ENCODE data around the gene NRXN3. TPM values are rescaled to one million over a fixed set of nuclear protein-coding genes. Genes with fewer than 3 reads are reported as not detected.
"Not testable (repeated sequence)": the region's sequence is repeated elsewhere in the genome, so short reads cannot be mapped to it uniquely, and the experiment has no call there.

Gene NRXN3
- total RNA-seq, 1 donor from 2014 or later = 35.6 TPM

GRCh38 chr14:79017561-79017960 lies 847.4 kb downstream of the NRXN3 start:
- no peak for DNase-seq

- no peak for DNase-seq
Observed at GRCh38 chr14:79018836-79019235, 848.7 kb downstream of the NRXN3 start.

DNA sequence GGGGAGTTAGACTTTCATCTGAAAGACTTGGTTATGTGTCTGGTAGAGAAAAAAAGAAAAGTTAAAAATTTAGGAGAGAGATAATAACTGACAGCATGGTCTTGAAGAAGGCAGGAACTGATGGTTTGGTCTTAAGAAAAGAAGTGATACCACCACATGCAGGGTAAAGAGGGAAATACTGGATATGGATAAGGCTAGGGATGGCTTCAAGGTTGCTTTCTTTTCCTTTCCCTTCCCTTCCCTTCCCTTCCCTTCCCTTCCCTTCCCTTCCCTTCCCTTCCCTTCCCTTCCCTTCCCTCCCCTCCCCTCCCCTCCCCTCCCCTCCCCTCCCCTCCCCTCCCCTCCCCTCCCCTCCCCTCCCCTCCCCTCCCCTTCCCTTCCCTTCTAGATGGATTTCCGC lies 849.7 kb downstream of the NRXN3 start:
- DNase-seq = not testable (repeated sequence)

GRCh38 chr14:79021766-79022165 lies 851.6 kb downstream of the NRXN3 start:
- DNase-seq = no peak

DNA sequence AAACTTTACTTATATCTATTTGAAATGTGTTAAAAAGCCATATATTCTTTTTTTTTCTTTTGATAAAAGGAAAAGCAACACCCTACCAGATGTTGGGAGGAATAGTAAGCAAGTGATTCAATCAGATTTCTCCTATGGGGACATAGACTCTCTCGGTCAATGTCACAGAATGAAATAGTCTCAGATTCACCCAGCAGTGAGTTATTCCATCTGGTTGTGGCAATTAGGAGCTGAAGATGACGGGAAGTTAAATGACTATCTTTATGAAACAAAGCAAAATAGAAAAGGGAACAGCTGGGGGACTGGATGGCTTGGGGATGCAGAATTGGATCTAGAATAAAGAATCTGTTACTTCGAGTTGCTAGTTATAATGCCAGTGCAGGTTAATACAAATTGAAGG lies 857.0 kb downstream of the NRXN3 start:
- no peak for DNase-seq

GRCh38 chr14:79028281-79028680 lies 858.1 kb downstream of the NRXN3 start:
- no peak for DNase-seq

- DNase-seq = no peak
Observed at GRCh38 chr14:79036441-79036840, 866.3 kb downstream of the NRXN3 start.

- no peak for DNase-seq
Observed at GRCh38 chr14:79037106-79037505, 866.9 kb downstream of the NRXN3 start.

DNA sequence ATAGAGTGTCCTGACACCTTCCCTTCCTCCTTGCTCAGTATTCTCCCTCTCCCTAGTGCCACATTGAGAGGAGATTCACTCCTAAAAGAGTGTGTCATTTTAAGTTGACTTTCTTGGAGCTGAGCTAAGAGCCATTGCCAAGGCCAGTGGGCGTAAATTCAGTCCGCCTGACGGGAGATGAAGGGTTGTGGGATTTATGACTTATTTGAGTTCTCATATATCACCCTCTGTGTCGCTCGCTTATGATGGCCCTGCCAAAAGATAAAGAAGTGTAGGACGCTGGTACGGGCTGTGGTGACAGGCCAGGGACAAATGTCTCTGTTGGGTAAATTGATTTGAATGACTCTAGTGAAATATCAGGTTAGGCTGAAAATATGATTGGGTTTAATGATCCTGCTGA lies 867.4 kb downstream of the NRXN3 start:
- no peak for DNase-seq

DNA sequence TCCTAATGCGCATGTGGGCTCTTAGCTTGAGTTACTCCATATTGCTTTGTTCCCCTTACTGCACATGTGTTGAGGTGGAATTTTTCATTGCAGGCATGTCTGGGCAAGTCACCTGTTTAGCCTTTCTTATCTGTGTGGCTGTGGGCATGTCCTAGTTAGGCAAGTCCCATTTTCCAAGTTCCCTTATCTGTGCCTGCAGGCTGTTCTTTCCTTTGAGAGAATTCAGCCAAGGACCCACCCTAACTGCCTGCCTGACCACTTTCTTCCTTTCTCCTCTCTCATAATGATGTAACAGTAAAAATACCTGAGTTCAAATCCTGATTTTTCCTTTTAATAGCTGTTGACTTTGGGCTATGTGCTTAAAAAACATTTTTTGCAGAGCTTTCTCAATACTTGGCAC lies 870.6 kb downstream of the NRXN3 start:
- no peak for DNase-seq

DNA sequence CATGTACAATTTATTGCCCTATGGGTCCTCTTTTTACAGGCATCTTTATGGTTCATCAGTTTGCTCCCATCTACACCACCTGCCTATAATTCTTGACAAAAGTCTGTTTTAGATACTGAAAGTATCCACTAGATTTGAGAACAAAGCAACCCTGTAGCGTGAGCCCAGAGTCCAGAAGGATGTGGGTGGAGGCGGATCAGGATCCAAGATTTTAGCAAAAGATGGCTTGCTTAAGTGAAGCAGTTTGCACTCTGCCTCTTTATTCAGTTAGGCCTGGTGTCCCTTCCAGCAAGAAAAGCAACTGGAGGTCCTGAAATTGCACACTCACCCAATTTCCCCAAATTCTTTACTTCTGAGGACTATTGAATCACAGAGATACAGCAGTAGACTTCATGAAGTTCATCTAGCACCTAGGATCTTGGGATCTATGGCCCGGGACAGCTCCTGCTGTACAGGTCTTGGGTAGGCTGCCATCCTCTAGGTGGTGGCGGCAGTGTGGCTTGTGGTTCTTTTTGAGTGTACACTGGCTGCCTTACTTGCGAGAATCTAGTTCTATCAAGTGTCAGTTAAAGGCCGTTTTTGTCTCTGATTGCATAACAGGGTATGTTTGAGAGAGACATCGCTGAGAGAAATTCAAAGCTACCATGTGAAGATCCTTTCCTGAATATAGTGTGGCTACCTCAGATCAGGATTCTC lies 873.2 kb downstream of the NRXN3 start:
- peak; percentile 17 for DNase-seq

- peak; percentile 21 for DNase-seq
Observed at GRCh38 chr14:79044894-79045624, 874.9 kb downstream of the NRXN3 start.

DNA sequence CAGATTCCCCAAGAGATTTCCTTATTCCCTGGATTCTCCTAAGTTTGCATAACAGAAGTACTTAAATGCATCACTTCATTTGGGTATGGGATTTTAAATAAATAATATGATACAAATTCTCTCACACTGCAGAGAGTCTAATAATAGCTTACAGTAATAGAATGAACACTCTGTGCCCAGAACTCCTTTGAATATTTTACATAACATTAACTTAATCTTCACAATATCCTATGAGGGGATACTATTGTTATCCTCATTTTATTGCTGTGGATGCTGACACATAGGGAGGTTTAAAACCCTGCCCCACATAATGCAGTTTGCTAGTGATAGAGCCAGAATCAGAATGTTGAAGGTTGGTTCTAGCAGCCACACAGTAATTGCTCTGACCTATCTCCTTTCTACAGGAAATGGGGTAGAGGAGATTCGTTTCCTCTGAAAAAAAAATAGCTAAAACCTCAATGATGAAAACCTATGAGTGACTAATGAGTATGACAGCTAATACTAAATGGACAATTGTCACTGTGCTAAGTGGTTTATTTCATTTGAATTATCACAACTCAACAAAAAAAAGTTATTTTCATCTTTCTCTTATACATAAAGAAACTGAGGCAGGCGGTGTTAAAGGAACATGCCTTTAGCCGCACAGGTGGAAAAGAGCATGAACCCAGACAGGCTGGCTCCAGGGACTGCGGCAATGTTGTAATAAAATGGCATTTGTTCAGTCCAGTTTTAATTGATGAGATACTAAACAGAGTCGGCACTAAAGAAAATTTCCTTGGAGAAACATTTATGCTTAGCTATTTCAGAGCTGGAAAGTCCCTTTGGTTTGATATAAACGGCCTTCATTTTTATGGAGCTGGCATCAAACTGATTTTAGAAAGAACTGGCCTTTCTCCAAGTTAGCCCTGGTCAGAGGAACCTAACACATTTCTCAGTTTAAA lies 880.9 kb downstream of the NRXN3 start:
- DNase-seq = no peak

DNA sequence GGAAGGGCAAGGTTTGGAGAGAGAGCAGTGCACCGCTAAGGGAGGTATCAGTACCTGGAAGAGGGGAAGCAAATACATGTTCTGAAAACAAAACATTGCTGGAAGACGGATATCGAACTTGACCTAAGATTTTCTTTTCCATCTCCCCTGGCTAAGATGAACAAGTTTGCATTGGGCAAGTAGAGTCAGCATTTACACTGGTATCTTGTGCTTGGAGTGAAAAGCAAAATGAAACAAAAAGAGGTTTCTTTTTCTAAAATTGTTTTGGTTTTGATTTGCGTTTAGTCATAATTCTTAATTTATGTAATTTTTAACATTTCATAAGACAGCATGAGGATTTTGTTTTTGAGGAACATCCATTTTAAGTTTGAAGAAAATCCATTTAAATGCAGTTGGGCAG lies 881.6 kb downstream of the NRXN3 start:
- no peak for DNase-seq

- no peak for DNase-seq
Observed at GRCh38 chr14:79056879-79057278, 886.7 kb downstream of the NRXN3 start.

- no peak for DNase-seq
Observed at GRCh38 chr14:79057333-79057732, 887.2 kb downstream of the NRXN3 start.

DNA sequence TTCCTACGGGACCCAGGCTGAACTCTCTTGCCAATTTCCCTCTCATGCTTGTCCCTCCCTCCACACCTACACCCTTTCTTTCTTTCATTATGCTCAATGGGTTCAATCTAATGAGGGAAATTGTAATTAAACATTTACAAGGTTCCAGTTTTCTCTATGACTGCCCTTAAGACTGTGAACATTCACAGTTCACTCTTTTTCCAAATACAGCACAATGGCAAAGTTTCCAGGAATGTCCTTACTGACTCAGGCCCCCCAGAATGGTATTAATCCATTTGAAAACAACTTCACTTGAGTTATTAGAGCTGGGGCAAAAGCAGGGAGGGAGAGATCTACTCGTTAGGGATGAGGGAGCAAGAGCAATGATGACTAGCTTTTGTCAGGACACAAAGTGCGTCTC lies 892.1 kb downstream of the NRXN3 start:
- DNase-seq = no peak

DNA sequence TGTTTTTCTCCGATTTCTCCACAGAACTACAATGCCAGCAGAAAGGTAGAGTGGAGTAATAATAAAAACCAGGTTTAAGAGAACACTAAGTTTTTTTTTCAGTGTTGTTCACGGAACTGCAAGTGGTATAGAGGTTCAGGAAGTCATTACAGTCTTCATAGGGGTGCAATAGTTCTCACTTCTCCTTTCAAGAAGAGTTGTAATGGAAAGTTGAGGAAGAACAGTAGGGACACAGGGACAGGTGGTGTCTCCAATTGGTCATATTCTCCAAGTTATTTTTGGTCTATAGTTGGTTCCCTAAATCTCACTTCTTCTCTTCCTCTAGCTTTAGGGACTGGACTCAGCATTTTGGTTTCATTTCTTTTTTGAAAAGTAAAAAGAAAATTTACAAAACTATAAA lies 894.0 kb downstream of the NRXN3 start:
- no peak for DNase-seq

DNA sequence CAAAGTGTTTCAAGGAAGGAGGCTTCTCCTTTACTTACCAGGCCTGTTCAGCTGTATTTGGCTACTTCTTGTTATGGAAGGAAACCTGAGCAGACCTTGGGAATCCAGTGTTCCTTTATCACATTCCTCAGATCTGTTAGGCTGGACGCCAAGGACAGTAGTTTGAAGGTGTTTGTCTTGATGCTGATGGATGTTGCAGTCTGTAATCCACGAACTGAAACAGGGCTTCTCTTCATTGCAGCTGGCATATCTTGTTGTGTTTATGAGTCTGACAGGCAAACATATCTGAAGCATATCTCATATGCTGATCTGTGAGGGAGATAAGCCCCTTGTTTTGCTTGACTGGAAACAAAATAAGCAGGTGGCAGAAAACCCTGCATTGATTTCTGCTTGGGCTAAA lies 904.3 kb downstream of the NRXN3 start:
- DNase-seq = no peak

DNA sequence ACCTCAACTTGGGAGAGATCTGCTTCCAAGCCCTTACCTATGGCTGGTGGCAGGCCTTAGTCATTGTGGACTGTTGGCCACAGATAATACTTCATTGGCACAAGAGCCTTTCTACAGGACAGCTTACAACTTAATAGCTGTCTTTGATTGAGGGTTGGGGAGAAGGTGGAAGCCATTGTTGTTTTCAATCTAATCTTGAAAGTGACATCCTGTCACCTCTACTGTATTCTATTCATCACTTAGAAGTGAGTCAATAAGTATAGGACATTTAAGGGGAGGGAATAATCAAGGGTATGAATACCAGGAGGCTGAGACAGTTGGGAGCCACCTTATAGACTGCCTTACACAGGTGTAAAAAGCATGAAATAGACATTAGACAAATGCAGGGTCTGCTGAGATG lies 906.3 kb downstream of the NRXN3 start:
- DNase-seq = no peak

DNA sequence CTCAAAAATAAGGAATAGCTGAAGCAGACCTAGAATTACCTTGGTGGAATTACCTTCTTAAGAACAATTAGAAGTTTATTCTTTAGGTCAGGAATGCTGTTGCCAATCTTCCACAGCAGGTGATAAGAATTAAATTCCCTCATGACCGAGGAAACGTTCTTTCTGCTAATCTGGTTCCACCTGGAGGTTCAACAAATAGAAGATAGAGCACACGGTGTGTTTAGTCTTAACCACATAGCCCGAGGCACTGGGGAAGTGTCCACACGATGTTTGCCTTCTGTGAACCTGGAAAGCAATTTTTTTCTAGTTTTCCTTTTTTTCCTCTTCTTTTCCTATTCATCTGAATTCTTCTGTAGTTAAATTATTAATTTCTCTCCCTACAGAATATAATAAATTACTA lies 906.9 kb downstream of the NRXN3 start:
- no peak for DNase-seq

GRCh38 chr14:79080040-79080439 lies 909.9 kb downstream of the NRXN3 start:
- no peak for DNase-seq

GRCh38 chr14:79082883-79083282 lies 912.7 kb downstream of the NRXN3 start:
- no peak for DNase-seq
